H1 (cell line): ENCODE data around the gene EEF1AKMT3. TPM values are rescaled to one million over a fixed set of nuclear protein-coding genes. Genes with fewer than 3 reads are reported as not detected.

Experiments used
- CBX5 ChIP-seq: fragments of 300-800, 300-1000 bp; sonication (generic); IDR thresholded peaks from 2 replicates; pipeline ENCODE4 v1.7.1; 2016; ENCODE audit warnings: antibody characterized with exemption, low read length, low read depth
- JUND ChIP-seq: IDR thresholded peaks from 2 replicates; pipeline ENCODE4 v1.6.1; 2011; ENCODE audit warnings: mild to moderate bottlenecking, improper control_type of control experiment, low read length
- MAFK ChIP-seq: IDR thresholded peaks from 2 replicates; pipeline ENCODE4 v1.6.1; 2012; ENCODE audit warnings: low read depth, mild to moderate bottlenecking, improper control_type of control experiment, low read length
- NRF1 ChIP-seq: IDR thresholded peaks from 2 replicates; pipeline ENCODE4 v1.6.1; 2011; ENCODE audit warnings: mild to moderate bottlenecking, low read depth, low read length, improper control_type of control experiment
- POU5F1 ChIP-seq: IDR thresholded peaks from 2 replicates; pipeline ENCODE4 v1.6.1; 2011; ENCODE audit warnings: low read depth, mild to moderate bottlenecking, low read length, moderate library complexity
- SP4 ChIP-seq: IDR thresholded peaks from 2 replicates; pipeline ENCODE4 v1.6.1; 2012; ENCODE audit warnings: low read length, inconsistent platforms
- TBP ChIP-seq: IDR thresholded peaks from 2 replicates; pipeline ENCODE4 v1.6.1; 2011; ENCODE audit warnings: low read depth, low read length, improper control_type of control experiment
- polyA plus RNA-seq, 7 experiments: library from polyadenylated mRNA; depleted of rRNA in 3 of 7; stranded (reverse) in 5 of 7; unstranded in 2 of 7; fragments of >200 nt in 5 of 7; fragments of 200-250 nt in 2 of 7; gene quantifications; 1 replicate in 5 of 7; 2 replicates in 1 of 7; 4 replicates in 1 of 7; pipeline versions ENCODE4 v1.2.1 to v1.2.3, GENCODE V29; 2011 to 2013; ENCODE audit warnings: missing spikeins in 2 of 7, mixed read lengths in 2 of 7
- total RNA-seq: library from RNA; stranded (reverse); fragmentation: NEBNext Ultra II Directional; extraction: Animal tissue kit (Norgen Biotek cat#: 25700); gene quantifications from 2 replicates; pipeline ENCODE4 v1.2.1, GENCODE V29; 2021
- TF ChIP-seq, protein P1 (sequence below): IDR thresholded peaks from 2 replicates; pipeline ENCODE4 v1.6.1; 2012; ENCODE audit warnings: inconsistent platforms
- TF ChIP-seq, protein P2 (sequence below): IDR thresholded peaks from 2 replicates; pipeline ENCODE4 v1.6.1; 2012; ENCODE audit warnings: low read length, inconsistent platforms

The EEF1AKMT3 gene
- total and polyA plus RNA-seq, 2 of the 8 experiments (the other 6 are each of a cell fraction or from before 2014, with no cell fraction given): 3.1 to 4.4 TPM

DNA sequence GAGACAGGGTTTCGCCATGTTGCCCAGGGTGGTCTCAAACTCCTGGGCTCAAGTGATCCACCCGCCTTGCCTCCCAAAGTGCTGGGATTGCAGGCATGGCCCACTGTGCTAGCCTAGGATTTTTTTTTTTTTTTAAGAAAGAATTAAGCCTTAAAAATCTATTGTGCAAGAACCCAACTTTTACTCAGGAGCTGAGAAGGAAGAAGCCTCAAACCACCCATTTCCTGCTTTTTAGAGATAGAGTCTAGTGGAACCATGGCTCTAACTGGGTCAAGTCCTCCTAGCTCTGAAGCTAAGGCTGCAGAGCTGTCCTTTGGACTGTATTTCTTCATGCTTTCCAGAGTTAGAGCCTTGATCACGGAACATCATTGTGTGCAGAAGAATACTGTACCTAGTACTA is 8.8 kb downstream of the EEF1AKMT3 start (continued):
- no peak for TF ChIP-seq CBX5
- TF ChIP-seq, protein P1, sequence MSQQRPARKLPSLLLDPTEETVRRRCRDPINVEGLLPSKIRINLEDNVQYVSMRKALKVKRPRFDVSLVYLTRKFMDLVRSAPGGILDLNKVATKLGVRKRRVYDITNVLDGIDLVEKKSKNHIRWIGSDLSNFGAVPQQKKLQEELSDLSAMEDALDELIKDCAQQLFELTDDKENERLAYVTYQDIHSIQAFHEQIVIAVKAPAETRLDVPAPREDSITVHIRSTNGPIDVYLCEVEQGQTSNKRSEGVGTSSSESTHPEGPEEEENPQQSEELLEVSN: no peak
- TF ChIP-seq POU5F1: no peak
- no peak for TF ChIP-seq MAFK
- TF ChIP-seq JUND: no peak
- TF ChIP-seq NRF1: no peak
- no peak for TF ChIP-seq SP4
- TF ChIP-seq, protein P2, sequence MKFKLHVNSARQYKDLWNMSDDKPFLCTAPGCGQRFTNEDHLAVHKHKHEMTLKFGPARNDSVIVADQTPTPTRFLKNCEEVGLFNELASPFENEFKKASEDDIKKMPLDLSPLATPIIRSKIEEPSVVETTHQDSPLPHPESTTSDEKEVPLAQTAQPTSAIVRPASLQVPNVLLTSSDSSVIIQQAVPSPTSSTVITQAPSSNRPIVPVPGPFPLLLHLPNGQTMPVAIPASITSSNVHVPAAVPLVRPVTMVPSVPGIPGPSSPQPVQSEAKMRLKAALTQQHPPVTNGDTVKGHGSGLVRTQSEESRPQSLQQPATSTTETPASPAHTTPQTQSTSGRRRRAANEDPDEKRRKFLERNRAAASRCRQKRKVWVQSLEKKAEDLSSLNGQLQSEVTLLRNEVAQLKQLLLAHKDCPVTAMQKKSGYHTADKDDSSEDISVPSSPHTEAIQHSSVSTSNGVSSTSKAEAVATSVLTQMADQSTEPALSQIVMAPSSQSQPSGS: no peak
- TF ChIP-seq TBP: no peak
